HEK293T (cell line): ENCODE results near the gene DNAJC16.

Experiments
- CTCF ChIA-PET: fragments of 350-600 bp; formaldehyde crosslinking; extraction: SDS; loops from one replicate; lab custom pipeline; 2021; ENCODE audit warnings: antibody characterized with exemption, inconsistent platforms; lab: Yijun Ruan, JAX
- POLR2A ChIA-PET: fragments of 350-600 bp; formaldehyde crosslinking; extraction: SDS; loops from one replicate; lab custom pipeline; 2020; ENCODE audit warnings: antibody characterized with exemption, inconsistent platforms; lab: Yijun Ruan, JAX
- DNase-seq: peaks from one replicate; pipeline ENCODE4 v3.0.0; 2012; ENCODE audit warnings: mixed read lengths; ENCODE audit errors: extremely low spot score
- ARNT ChIP-seq: fragments of 450-650 bp; IDR thresholded peaks from 2 replicates; pipeline ENCODE4 v1.6.1; 2017; ENCODE audit warnings: mild to moderate bottlenecking
- BHLHE40 ChIP-seq: fragments of 450-650 bp; IDR thresholded peaks from 2 replicates; pipeline ENCODE4 v1.6.1; 2016; ENCODE audit warnings: mild to moderate bottlenecking, moderate library complexity, borderline replicate concordance
- CTBP1 ChIP-seq: fragments of 450-650 bp; IDR thresholded peaks from 2 replicates; pipeline ENCODE4 v1.6.1; 2016; ENCODE audit warnings: borderline replicate concordance
- ELF4 ChIP-seq: fragments of 450-650 bp; IDR thresholded peaks from 2 replicates; pipeline ENCODE4 v1.6.1; 2017; ENCODE audit warnings: antibody characterized with exemption
- FOXA1 ChIP-seq: fragments of 450-650 bp; IDR thresholded peaks from 2 replicates; pipeline ENCODE4 v1.6.1; 2016; ENCODE audit warnings: mild to moderate bottlenecking
- FOXK2 ChIP-seq: fragments of 450-650 bp; IDR thresholded peaks from 2 replicates; pipeline ENCODE4 v1.6.1; 2016; ENCODE audit warnings: mild to moderate bottlenecking
- FOXM1 ChIP-seq: fragments of 450-650 bp; IDR thresholded peaks from 2 replicates; pipeline ENCODE4 v1.6.1; 2017; ENCODE audit warnings: mild to moderate bottlenecking, borderline replicate concordance
- HDGF ChIP-seq: fragments of 450-650 bp; IDR thresholded peaks from 2 replicates; pipeline ENCODE4 v1.6.1; 2017; ENCODE audit warnings: antibody characterized with exemption, borderline replicate concordance
- L3MBTL2 ChIP-seq: fragments of 450-650 bp; conservative IDR thresholded peaks from 2 replicates; pipeline ENCODE4 v1.6.1; 2016; ENCODE audit warnings: mild to moderate bottlenecking
- LEF1 ChIP-seq: fragments of 450-650 bp; IDR thresholded peaks from 2 replicates; pipeline ENCODE4 v1.6.1; 2017; ENCODE audit warnings: mild to moderate bottlenecking, borderline replicate concordance
- NFRKB ChIP-seq: fragments of 450-650 bp; IDR thresholded peaks from 2 replicates; pipeline ENCODE4 v1.6.1; 2016; ENCODE audit warnings: mild to moderate bottlenecking, moderate library complexity
- PKNOX1 ChIP-seq: fragments of 450-650 bp; IDR thresholded peaks from 2 replicates; pipeline ENCODE4 v1.6.1; 2016
- SP1 ChIP-seq: fragments of 450-650 bp; IDR thresholded peaks from 2 replicates; pipeline ENCODE4 v1.6.1; 2017
- SUZ12 ChIP-seq: fragments of 450-650 bp; IDR thresholded peaks from 2 replicates; pipeline ENCODE4 v1.6.1; 2016; ENCODE audit warnings: mild to moderate bottlenecking
- TARDBP ChIP-seq: fragments of 450-650 bp; IDR thresholded peaks from 2 replicates; pipeline ENCODE4 v1.6.1; 2016
- ZNF384 ChIP-seq: fragments of 450-650 bp; IDR thresholded peaks from 2 replicates; pipeline ENCODE4 v1.6.1; 2016

DNAJC16 gene

GRCh38 chr1:15500184-15501178 lies 26.2 kb upstream of the DNAJC16 start:
- POLR2A ChIA-PET = no interaction called here

GRCh38 chr1:15501208-15502032 lies 25.2 kb upstream of the DNAJC16 start:
- CTCF ChIA-PET = interaction anchor here (0.6 to 0.7 kb wide), 2 partner anchors 8 to 201 kb away, joined by 3 to 9 read pairs; no protein-coding TSS in a partner anchor
- TF ChIP-seq PKNOX1 (0 out of 2 replicates have a peak, but pooled peaks have one; percentile 15), SP1 (no peak)
- peak; percentile 84 for DNase-seq
- POLR2A ChIA-PET = no interaction called here

More at GRCh38 chr1:15500184-15501178, 26.2 kb upstream of the DNAJC16 start:
- TF ChIP-seq LEF1 (no peak), TARDBP (no peak)
- CTCF ChIA-PET = interaction anchor here (0.6 kb wide), 1 partner anchor 202 kb away, joined by 3 read pairs; no protein-coding TSS in a partner anchor
- DNase-seq = no peak

DNA sequence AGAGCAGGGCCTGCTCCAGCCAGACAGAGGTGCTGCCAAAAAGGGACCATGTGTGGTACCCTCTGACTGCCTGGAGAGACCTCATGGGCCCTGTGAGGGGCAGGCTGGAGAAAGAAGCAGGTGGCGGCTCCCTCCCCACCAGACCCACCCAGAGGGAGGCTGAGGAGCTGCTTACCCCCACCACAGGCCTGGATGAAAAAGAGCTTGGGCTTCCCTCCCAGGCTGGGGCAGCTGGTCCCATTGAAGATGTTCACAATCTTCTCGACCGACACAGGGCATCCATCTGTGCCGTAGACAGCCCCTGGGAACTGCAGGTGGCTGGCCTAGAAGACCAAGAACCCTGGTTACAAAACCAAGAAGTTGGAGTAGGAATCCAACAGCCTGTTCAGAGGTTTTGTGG lies 22.2 kb upstream of the DNAJC16 start:
- CTCF ChIA-PET = interaction anchor here (0.6 kb wide), 1 partner anchor 122 kb away, joined by 3 read pairs; no protein-coding TSS in a partner anchor
- POLR2A ChIA-PET = no interaction called here
- DNase-seq = no peak

GRCh38 chr1:15506831-15507230 lies 19.8 kb upstream of the DNAJC16 start:
- POLR2A ChIA-PET = no interaction called here
- DNase-seq = no peak
- TF ChIP-seq HDGF (no peak), ELF4 (no peak), FOXA1 (no peak), SP1 (no peak), FOXK2 (no peak), LEF1 (no peak), BHLHE40 (no peak), PKNOX1 (no peak)
- CTCF ChIA-PET = no interaction called here

More for the DNA sequence above, 22.2 kb upstream of the DNAJC16 start:
- TF ChIP-seq ZNF384 (no peak), L3MBTL2 (no peak), BHLHE40 (no peak), SP1 (no peak), ELF4 (no peak), CTBP1 (no peak), FOXA1 (no peak), NFRKB (no peak)

- CTCF ChIA-PET = no interaction called here
- POLR2A ChIA-PET = no interaction called here
- DNase-seq = no peak
- no peak for TF ChIP-seq ARNT
- no peak for TF ChIP-seq FOXM1
- TF ChIP-seq HDGF = no peak
- TF ChIP-seq SUZ12 = no peak
Measured at GRCh38 chr1:15507278-15507677, 19.4 kb upstream of the DNAJC16 start.

DNA sequence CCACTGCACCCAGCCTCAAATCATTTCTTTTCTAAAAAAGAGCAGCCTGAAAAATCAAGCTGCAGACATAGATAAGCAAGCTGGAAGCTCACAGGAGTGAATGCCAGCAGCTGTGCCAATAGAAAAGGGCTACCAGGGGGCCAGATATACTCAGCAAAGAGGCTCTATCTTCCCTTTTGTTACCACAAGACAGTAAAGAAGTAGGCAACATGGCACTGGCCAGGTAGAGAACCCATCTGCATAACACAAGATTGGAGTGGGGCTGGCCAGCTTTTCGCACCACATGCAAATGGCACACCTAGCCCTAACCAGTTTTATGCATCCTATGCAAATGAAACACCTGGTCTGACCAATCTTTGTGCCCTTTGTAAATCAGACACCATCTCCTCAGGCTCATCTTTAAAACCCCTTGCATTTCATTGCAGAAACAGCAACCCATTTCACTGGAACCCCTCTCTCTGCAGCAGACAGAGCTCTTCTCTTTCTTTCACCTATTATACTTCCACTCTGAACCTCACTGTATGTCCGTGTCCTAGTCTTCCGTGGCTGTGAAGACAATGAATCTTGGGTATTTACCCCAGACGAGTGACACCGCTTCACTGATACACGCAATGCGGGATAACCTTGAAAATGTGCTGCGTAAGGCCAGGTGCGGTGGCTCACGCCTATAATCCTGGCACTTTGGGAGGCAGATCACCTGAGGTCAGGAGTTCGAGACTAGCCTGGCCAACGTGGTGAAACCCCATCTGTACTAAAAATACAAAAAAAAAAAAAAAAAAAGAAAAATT lies 17.8 kb upstream of the DNAJC16 start:
- TF ChIP-seq CTBP1 = no peak
- no peak for TF ChIP-seq FOXM1
- no peak for TF ChIP-seq NFRKB
- no peak for TF ChIP-seq SUZ12
- no peak for TF ChIP-seq LEF1
- TF ChIP-seq PKNOX1 = no peak
- no peak for DNase-seq
- CTCF ChIA-PET = no interaction called here
- POLR2A ChIA-PET = no interaction called here
